PC-9 (cell line): ENCODE data around the gene NECAB2. TPM values are rescaled to one million over a fixed set of nuclear protein-coding genes. Genes with fewer than 3 reads are reported as not detected.

Experiments used
- BruUV-seq: library from RNA; stranded (reverse); fragments of 400-500 nt; replicated peaks from 2 replicates; lab custom pipeline; 2021; lab: Mats Ljungman, UMichigan
- CTCF ChIA-PET: fragments of 300-600 bp; sonication (Branson Sonifier 250); formaldehyde crosslinking; loops from one replicate; lab custom pipeline; 2022; ENCODE audit warnings: antibody characterized with exemption; lab: Charles Lee
- POLR2A ChIA-PET: fragments of 300-600 bp; sonication (Branson Sonifier 250); formaldehyde crosslinking; loops from one replicate; lab custom pipeline; 2022; ENCODE audit warnings: antibody characterized with exemption; ENCODE audit not compliant: unreplicated experiment; lab: Charles Lee
- DNase-seq, 2 experiments: peaks; one replicate each; pipeline versions ENCODE4 v3.0.0 to v3.0.0-alpha.2; 2015 to 2022; ENCODE audit warnings: mixed read lengths in 1 of 2
- H2AFZ ChIP-seq: fragments of 200-600 bp; sonication (generic); 2 replicates; pipeline ENCODE4 v1.8.1; 2017; ENCODE audit warnings: antibody characterized with exemption
- H3F3A ChIP-seq: fragments of 200-600 bp; sonication (generic); 2 replicates; pipeline ENCODE4 v1.8.1; 2017; ENCODE audit warnings: antibody characterized with exemption, mild to moderate bottlenecking, low read depth; ENCODE audit not compliant: insufficient read depth
- H3K27ac ChIP-seq: fragments of 200-600 bp; sonication (generic); 2 replicates; pipeline ENCODE4 v1.6.1; 2016; ENCODE audit warnings: mixed run types
- H3K27me3 ChIP-seq: fragments of 200-600 bp; sonication (generic); 2 replicates; pipeline ENCODE4 v1.6.1; 2016; ENCODE audit warnings: low read depth, mixed run types; ENCODE audit not compliant: insufficient read depth
- H3K36me3 ChIP-seq: fragments of 200-600 bp; sonication (generic); 2 replicates; pipeline ENCODE4 v1.6.1; 2016; ENCODE audit warnings: low read depth, mixed run types
- H3K4me1 ChIP-seq: fragments of 200-600 bp; sonication (generic); replicated peaks from 2 replicates; pipeline ENCODE4 v1.6.1; 2016; ENCODE audit warnings: mixed run types; ENCODE audit not compliant: insufficient read depth
- H3K4me2 ChIP-seq: fragments of 200-600 bp; sonication (generic); 2 replicates; pipeline ENCODE4 v1.6.1; 2017; ENCODE audit warnings: mixed run types
- H3K4me3 ChIP-seq: fragments of 200-600 bp; sonication (generic); 2 replicates; pipeline ENCODE4 v1.6.1; 2016; ENCODE audit warnings: mixed run types
- H3K79me2 ChIP-seq: fragments of 200-600 bp; sonication (generic); 2 replicates; pipeline ENCODE4 v1.6.1; 2017; ENCODE audit warnings: low read depth, mixed run types
- H3K9me2 ChIP-seq: fragments of 200-600 bp; sonication (generic); 2 replicates; pipeline ENCODE4 v1.8.1; 2017; ENCODE audit warnings: mild to moderate bottlenecking; ENCODE audit not compliant: insufficient read depth
- H3K9me3 ChIP-seq: fragments of 200-600 bp; sonication (generic); 2 replicates; pipeline ENCODE4 v1.8.1; 2016; ENCODE audit warnings: low read depth; ENCODE audit not compliant: insufficient read depth
- H4K20me1 ChIP-seq: fragments of 200-600 bp; sonication (generic); 2 replicates; pipeline ENCODE4 v1.8.1; 2017; ENCODE audit not compliant: insufficient read depth
- CTCF ChIP-seq: fragments of 200-600 bp; sonication (generic); conservative IDR thresholded peaks from 2 replicates; pipeline ENCODE4 v1.6.1; 2017; ENCODE audit warnings: mixed run types, antibody characterized with exemption, mild to moderate bottlenecking, moderate library complexity
- EZH2 ChIP-seq: fragments of 200-600 bp; sonication (generic); IDR thresholded peaks from 2 replicates; pipeline ENCODE4 v1.8.0; 2017; ENCODE audit warnings: antibody characterized with exemption, low read depth
- intact Hi-C: fragments of 100-400 bp; cut with micrococcal nuclease; formaldehyde crosslinking; loops from one replicate; pipeline ENCODE4 v1.10.0; 2022; ENCODE audit not compliant: unreplicated experiment
- total RNA-seq: library from RNA; stranded (reverse); gene quantifications from 2 replicates; pipeline ENCODE4 v1.2.3, GENCODE V29; 2021

NECAB2 gene
- total RNA-seq, 1 experiment from 2014 or later: 0.74 TPM

GRCh38 chr16:83959656-83960434, 8.2 kb upstream of the NECAB2 start:
- ChIA-PET POLR2A (no interaction called here), CTCF (interaction anchor here (0.7 kb wide), 1 partner anchor 84 kb away, joined by 3 read pairs; no protein-coding TSS in a partner anchor)
- Histone ChIP-seq H3F3A (peaks cover 3% of the 10 kb centered on the region; the same call in 1 of the 2 replicates), H3K79me2 (peaks cover 17% of the 10 kb centered on the region), H3K9me3 (no peaks in the 10 kb centered on the region), H3K4me2 (no peak overlapping the region), H3K27ac (no peak overlapping the region), H3K4me3 (no peak overlapping the region), H4K20me1 (peaks cover 23% of the 10 kb centered on the region), H2AFZ (no peak overlapping the region), H3K27me3 (no peaks in the 10 kb centered on the region), H3K9me2 (no peaks in the 10 kb centered on the region), H3K36me3 (0 out of 2 replicates have a peak, but pooled peaks cover 6% of the 10 kb centered on the region), H3K4me1 (peaks cover 8% of the 10 kb centered on the region)
- DNase-seq: no peak
- intact Hi-C loops: loop anchor here (5.0 to 10.0 kb wide), 2 partner anchors 82 to 135 kb away; partner anchors contain the start of gene SLC38A8
- TF ChIP-seq EZH2: no peak
- no peak for TF ChIP-seq CTCF
- no TSS peak for BruUV-seq

- Histone ChIP-seq H3K9me3 (no peaks in the 10 kb centered on the region), H4K20me1 (peaks cover 14% of the 10 kb centered on the region), H3K4me1 (no peaks in the 10 kb centered on the region), H3K4me3 (no peak overlapping the region), H2AFZ (no peak overlapping the region), H3K9me2 (no peaks in the 10 kb centered on the region), H3K4me2 (no peak overlapping the region), H3K36me3 (0 out of 2 replicates have a peak, but pooled peaks cover 6% of the 10 kb centered on the region), H3K79me2 (peaks cover 9% of the 10 kb centered on the region; the same call in 1 of the 2 replicates), H3K27ac (no peak overlapping the region), H3F3A (no peaks in the 10 kb centered on the region; the same call in 1 of the 2 replicates), H3K27me3 (no peaks in the 10 kb centered on the region)
- no peak for DNase-seq
- no peak for TF ChIP-seq EZH2
- no peak for TF ChIP-seq CTCF
- POLR2A ChIA-PET: no interaction called here
- BruUV-seq: no TSS peak
- intact Hi-C loops: no loop called here
- CTCF ChIA-PET: no interaction called here
These were observed 7.4 kb upstream of the NECAB2 start for GRCh38 chr16:83960521-83961249.

- no peaks in the 10 kb centered on the region for H3K27me3 ChIP-seq
- H2AFZ ChIP-seq: no peak overlapping the region
- H3K4me3 ChIP-seq: no peak overlapping the region
- H3K4me2 ChIP-seq: no peak overlapping the region
- H3K36me3 ChIP-seq: 0 out of 2 replicates have a peak, but pooled peaks cover 6% of the 10 kb centered on the region
- POLR2A ChIA-PET: no interaction called here
- H3K9me3 ChIP-seq: no peaks in the 10 kb centered on the region
- H4K20me1 ChIP-seq: peaks cover 5% of the 10 kb centered on the region; the same call in 1 of the 2 replicates
- intact Hi-C loops: no loop called here
- CTCF ChIA-PET: interaction anchor here (0.7 kb wide), 1 partner anchor 106 kb away, joined by 3 read pairs; no protein-coding TSS in a partner anchor
- H3F3A ChIP-seq: no peaks in the 10 kb centered on the region
- no peak for DNase-seq
- TF ChIP-seq EZH2 (no peak), CTCF (no peak)
- H3K4me1 ChIP-seq: no peaks in the 10 kb centered on the region
- 0 out of 2 replicates have a peak, but pooled peaks cover 3% of the 10 kb centered on the region for H3K79me2 ChIP-seq
- H3K9me2 ChIP-seq: no peaks in the 10 kb centered on the region
- no TSS peak for BruUV-seq
- H3K27ac ChIP-seq: no peak overlapping the region
These were observed 6.5 kb upstream of the NECAB2 start for GRCh38 chr16:83961591-83961990.
